Effector CD8-positive, alpha-beta T cell (primary cell): ENCODE results near the gene CILP2.

Source experiments
- DNase-seq: peaks from one replicate; lab custom pipeline; 2025; lab: John Stamatoyannopoulos, UW

CILP2 gene

GRCh38 chr19:19544954-19545591 lies 7.0 kb downstream of the CILP2 start:
- DNase-seq, result no peak

- DNase-seq, result no peak
Measured at GRCh38 chr19:19545707-19546106, 7.6 kb downstream of the CILP2 start.

- DNase-seq, result no peak
Measured at GRCh38 chr19:19546751-19547162, 8.7 kb downstream of the CILP2 start.

- no peak for DNase-seq
Measured at GRCh38 chr19:19547674-19548336, 9.7 kb downstream of the CILP2 start.

- DNase-seq, result no peak
Measured at GRCh38 chr19:19548915-19549759, 11.1 kb downstream of the CILP2 start.

GRCh38 chr19:19549804-19550464 lies 11.9 kb downstream of the CILP2 start:
- no peak for DNase-seq

GRCh38 chr19:19550485-19550929 lies 12.4 kb downstream of the CILP2 start:
- no peak for DNase-seq

- DNase-seq, result no peak
Measured at GRCh38 chr19:19550972-19551852, 13.1 kb downstream of the CILP2 start.

- no peak for DNase-seq
Measured at GRCh38 chr19:19551853-19552192, 13.8 kb downstream of the CILP2 start.

- DNase-seq, result no peak
Measured at GRCh38 chr19:19552798-19553197, 14.7 kb downstream of the CILP2 start.

GRCh38 chr19:19553670-19554069 lies 15.6 kb downstream of the CILP2 start:
- DNase-seq, result no peak

GRCh38 chr19:19554074-19555023 lies 16.3 kb downstream of the CILP2 start:
- DNase-seq, result peak; percentile 31

GRCh38 chr19:19558055-19558454 lies 20.0 kb downstream of the CILP2 start:
- no peak for DNase-seq

- DNase-seq, result no peak
Measured at GRCh38 chr19:19558636-19559035, 20.6 kb downstream of the CILP2 start.

GRCh38 chr19:19559931-19560330 lies 21.9 kb downstream of the CILP2 start:
- no peak for DNase-seq

- DNase-seq, result no peak
Measured at GRCh38 chr19:19561946-19562664, 24.0 kb downstream of the CILP2 start.

GRCh38 chr19:19562665-19563347 lies 24.7 kb downstream of the CILP2 start:
- DNase-seq, result no peak

GRCh38 chr19:19563348-19563848 lies 25.3 kb downstream of the CILP2 start:
- DNase-seq, result no peak

- DNase-seq, result no peak
Measured at GRCh38 chr19:19566306-19566705, 28.2 kb downstream of the CILP2 start.
